GM18499 (cell line): ENCODE data around the gene OR6C2.
"Not testable (repeated sequence)": the region's sequence is repeated elsewhere in the genome, so short reads cannot be mapped to it uniquely, and the experiment has no call there.

Source experiments
- ATAC-seq: cut with Tn5 transposase; IDR thresholded peaks from one replicate; pipeline ENCODE4 v1.9.1; 2021; ENCODE audit warnings: moderate number of reproducible peaks; ENCODE audit not compliant: insufficient read depth, unreplicated experiment

Gene OR6C2

DNA sequence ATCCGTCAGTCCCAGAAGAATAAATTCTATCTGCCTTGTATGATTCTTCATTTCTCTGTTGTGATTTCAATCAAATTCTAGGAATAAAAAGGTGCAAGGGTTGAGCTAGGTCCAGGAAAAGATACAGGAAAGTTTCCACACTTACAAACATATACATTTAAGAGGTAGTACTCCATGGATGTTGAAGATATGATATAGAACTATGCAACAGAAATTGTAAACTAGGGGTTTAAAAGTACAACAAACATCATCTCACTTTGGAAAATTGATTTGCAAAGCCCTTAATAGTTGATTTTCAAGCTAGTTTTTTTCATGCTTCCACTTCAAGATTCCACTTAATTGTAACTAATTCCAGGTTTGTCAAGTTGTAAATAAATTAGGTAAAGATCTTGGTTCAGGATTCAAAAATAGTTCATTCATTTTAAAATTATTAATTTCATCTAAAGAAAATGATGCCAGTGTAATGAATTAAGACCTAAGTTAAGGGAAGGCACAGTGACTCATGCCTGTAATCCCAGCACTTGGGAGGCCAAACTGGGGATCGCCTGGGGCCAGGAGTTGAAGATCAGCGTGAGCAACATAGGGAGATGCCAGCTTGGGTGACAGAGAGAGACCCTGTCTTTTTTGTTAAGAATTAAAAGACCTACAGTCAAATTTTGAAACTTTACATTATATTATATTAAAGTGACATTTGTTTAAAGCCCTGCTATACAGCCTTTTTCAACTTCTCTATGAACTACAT, 26.4 kb downstream of the OR6C2 start, which contains the start of gene OR6C70:
Gene OR6C70 (minus strand): TSS at position 51 of the 742 bp plus-strand sequence. CDS start 0 bp downstream, at position 51.
- ATAC-seq, result no peak

DNA sequence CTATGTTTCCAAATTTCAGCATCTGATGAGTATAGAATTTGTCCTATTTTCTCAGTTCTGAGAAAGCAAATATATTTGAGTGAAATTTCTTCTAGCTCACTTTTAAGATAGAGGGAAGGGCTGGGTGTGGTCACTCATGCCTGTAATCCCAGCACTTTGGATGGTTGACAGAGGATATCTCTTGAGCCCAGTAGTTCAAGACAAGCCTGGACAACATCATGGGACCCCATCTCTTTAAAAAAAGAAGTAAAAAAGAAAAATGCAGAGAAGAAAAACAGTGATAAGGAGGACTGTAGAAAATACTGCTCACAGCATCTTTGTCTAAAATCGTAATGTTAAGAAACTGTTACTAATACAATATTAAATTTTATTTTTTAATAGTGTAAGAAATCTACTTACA, 28.4 kb downstream of the OR6C2 start:
- no peak for ATAC-seq

DNA sequence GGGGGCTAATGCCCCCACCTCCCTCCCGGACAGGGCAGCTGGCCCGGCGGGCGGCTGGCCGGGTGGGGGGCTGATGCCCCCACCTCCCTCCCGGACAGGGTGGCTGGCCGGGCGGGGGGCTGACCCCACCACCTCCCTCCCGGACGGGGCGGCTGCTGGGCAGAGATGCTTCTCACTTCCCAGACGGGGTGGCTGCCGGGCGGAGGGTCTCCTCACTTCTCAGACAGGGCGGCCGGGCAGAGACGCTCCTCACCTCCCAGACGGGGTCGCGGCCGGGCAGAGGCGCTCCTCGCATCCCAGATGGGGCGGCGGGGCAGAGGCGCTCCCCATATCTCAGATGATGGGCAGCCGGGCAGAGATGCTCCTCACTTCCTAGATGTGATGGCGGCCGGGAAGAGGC, 35.3 kb downstream of the OR6C2 start:
- not testable (repeated sequence) for ATAC-seq

DNA sequence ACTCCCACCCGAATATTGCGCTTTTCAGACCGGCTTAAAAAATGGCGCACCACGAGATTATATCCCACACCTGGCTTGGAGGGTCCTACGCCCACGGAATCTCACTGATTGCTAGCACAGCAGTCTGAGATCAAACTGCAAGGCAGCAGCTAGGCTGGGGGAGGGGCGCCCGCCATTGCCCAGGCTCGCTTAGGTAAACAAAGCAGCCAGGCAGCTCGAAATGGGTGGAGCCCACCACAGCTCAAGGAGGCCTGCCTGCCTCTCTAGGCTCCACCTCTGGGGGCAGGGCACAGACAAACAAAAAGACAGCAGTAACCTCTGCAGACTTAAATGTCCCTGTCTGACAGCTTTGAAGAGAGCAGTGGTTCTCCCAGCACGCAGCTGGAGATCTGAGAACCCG, 40.4 kb downstream of the OR6C2 start:
- not testable (repeated sequence) for ATAC-seq

DNA sequence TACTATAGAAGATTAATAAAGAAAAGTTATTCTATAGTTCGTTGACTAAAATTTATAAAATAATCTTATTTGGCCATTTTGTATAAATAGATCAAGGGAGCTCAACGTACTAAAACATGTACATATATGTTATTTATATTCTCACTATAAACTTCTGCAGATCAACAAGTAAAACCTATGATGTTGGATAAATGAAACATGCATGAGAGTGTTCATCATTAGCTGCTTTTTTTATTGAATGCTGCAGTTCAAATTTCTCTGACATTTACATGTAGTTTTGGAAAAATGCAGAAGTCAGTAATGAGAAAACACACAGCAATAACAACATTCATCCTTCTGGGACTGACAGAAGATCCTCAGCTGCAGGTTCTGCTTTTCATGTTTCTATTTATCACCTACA, 48.2 kb downstream of the OR6C2 start, which contains the start of gene OR6C68:
Gene OR6C68 (plus strand): TSS at position 301 of the 400 bp plus-strand sequence. CDS start 0 bp downstream, at position 301.
- no peak for ATAC-seq

DNA sequence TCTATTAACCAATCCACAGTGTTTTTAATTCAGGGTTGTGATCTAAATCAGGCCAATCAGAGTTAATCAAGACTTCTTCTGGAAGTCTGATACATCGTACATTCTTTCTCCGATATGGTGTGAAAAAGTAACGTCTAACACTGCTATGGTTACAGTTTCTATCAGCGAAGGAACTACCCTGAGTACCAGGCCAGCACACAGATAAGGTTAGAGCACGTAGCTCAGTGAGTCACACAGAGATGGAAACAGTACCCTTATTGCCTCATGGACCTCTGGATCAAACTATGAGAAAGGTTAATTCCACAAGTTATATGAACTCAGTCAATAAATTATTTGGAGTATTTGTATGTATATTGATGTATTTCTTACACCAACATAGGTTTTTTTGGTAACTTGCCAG, 51.6 kb downstream of the OR6C2 start:
- no peak for ATAC-seq

DNA sequence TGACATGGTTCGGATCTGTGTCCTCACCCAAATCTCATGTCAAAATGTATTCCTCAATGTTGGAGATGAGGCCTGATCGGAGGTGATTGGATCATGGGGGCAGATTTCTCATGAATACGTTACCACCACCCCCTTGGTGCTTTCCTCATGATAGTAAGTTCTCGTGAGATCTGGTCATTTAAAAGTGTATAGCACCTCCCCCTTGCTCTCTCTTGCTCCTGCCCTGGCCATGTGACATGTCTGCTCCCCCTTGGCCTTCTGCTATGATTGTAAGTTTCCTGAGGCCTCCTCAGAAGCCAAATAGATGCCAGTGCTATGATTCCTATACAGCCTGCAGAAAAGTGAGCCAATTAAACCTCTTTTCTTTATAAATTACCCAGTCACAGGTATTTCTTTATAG, 55.4 kb downstream of the OR6C2 start:
- no peak for ATAC-seq

DNA sequence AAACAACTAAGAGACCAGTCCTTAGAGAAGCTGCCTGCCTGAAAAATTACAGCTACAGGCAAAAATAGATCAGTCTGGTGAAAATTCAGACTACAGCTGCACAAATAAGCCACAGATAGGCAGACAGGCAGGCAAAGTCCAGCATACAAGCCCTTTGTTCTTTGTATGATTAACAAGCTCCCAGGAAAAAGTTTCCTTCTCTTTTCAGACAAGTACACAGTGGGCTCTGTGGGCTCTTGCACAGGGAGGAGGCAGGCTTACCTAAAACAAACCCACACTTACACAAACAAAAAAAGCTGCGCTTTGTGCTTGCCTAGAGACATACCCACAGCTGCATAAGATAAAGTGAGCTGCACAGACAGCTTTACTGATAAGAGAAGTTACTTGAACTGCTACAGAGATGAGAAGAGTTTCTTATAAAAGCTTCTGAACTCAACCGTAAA, 56.0 kb downstream of the OR6C2 start:
- no peak for ATAC-seq

DNA sequence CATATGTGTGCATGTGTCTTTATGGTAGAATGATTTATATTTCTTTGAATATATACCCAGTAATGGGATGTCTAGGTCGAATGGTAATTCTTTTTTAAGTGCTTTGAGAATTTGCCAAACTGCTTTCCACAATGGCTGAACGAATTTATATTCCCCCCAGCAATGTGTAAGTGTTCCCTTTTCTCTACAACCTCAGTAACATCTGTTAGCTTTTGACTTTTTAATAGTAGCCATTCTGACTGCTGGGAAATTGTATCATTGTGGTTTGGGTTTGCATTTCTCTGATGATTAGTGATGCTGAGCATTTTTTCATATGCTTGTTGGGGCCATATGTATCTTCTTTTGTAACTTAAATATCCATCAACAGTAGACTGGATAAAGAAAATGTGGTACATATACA, 57.7 kb downstream of the OR6C2 start:
- ATAC-seq, result no peak
